Neural progenitor cell (in vitro differentiated cells): ENCODE data around the gene INPP5E. TPM values are rescaled to one million over a fixed set of nuclear protein-coding genes. Genes with fewer than 3 reads are reported as not detected.
A peak's percentile ranks its signal among the peaks of the same experiment; 100 is the strongest.

Experiments
- DNase-seq: peaks from one replicate; pipeline ENCODE4 v3.0.0-alpha.2; 2016; ENCODE audit warnings: low spot score
- H2AFZ ChIP-seq: fragments of 200-600 bp; sonication (generic); replicated peaks from 2 replicates; pipeline ENCODE4 v1.6.1; 2016; ENCODE audit warnings: antibody characterized with exemption
- H3F3A ChIP-seq: fragments of 200-600 bp; sonication (generic); 2 replicates; pipeline ENCODE4 v1.6.1; 2016; ENCODE audit warnings: antibody characterized with exemption, low read depth
- H3K27ac ChIP-seq: fragments of 200-600 bp; sonication (generic); 2 replicates; pipeline ENCODE4 v1.5.1; 2016; ENCODE audit warnings: mild to moderate bottlenecking
- H3K27me3 ChIP-seq: fragments of 200-600 bp; sonication (generic); 2 replicates; pipeline ENCODE4 v1.6.1; 2016; ENCODE audit warnings: mild to moderate bottlenecking, moderate library complexity
- H3K36me3 ChIP-seq: fragments of 200-600 bp; sonication (generic); 2 replicates; pipeline ENCODE4 v1.5.1; 2016
- H3K4me1 ChIP-seq: fragments of 200-600 bp; sonication (generic); 2 replicates; pipeline ENCODE4 v1.6.1; 2016; ENCODE audit warnings: mixed run types
- H3K4me2 ChIP-seq: fragments of 200-600 bp; sonication (generic); 2 replicates; pipeline ENCODE4 v1.6.1; 2016
- H3K4me3 ChIP-seq: fragments of 200-600 bp; sonication (generic); 2 replicates; pipeline ENCODE4 v1.5.1; 2016
- H3K79me2 ChIP-seq: fragments of 200-600 bp; sonication (generic); 2 replicates; pipeline ENCODE4 v1.6.1; 2016; ENCODE audit warnings: low read depth
- H3K9ac ChIP-seq: fragments of 200-600 bp; sonication (generic); 2 replicates; pipeline ENCODE4 v1.6.1; 2016
- H3K9me3 ChIP-seq: fragments of 200-600 bp; sonication (generic); 2 replicates; pipeline ENCODE4 v1.5.1; 2016; ENCODE audit warnings: low read depth
- H4K20me1 ChIP-seq: fragments of 200-600 bp; sonication (generic); 2 replicates; pipeline ENCODE4 v1.6.1; 2016; ENCODE audit warnings: low read depth
- H3K27ac Mint-ChIP-seq: 3 replicates; pipeline ENCODE4 v1.8.0; 2021; ENCODE audit warnings: mixed read lengths
- H3K27me3 Mint-ChIP-seq: 2 replicates; pipeline ENCODE4 v1.8.0; 2022; ENCODE audit warnings: low read depth, mild to moderate bottlenecking, inconsistent platforms, moderate library complexity, mixed read lengths; ENCODE audit not compliant: insufficient read depth
- H3K36me3 Mint-ChIP-seq: 3 replicates; pipeline ENCODE4 v1.8.0; 2021; ENCODE audit warnings: mixed read lengths
- H3K4me1 Mint-ChIP-seq: 3 replicates; pipeline ENCODE4 v1.8.0; 2021; ENCODE audit warnings: mixed read lengths
- H3K4me3 Mint-ChIP-seq: 3 replicates; pipeline ENCODE4 v1.8.0; 2021; ENCODE audit warnings: mild to moderate bottlenecking, moderate library complexity, mixed read lengths
- H3K9me3 Mint-ChIP-seq: 3 replicates; pipeline ENCODE4 v1.8.0; 2020; ENCODE audit warnings: mixed read lengths
- EZH2 ChIP-seq: fragments of 200-600 bp; sonication (generic); IDR thresholded peaks from 2 replicates; pipeline ENCODE4 v1.6.1; 2017; ENCODE audit warnings: antibody characterized with exemption, mild to moderate bottlenecking, moderate library complexity
- EZH2phosphoT487 ChIP-seq: fragments of 200-600 bp; sonication (generic); IDR thresholded peaks from 2 replicates; pipeline ENCODE4 v1.6.1; 2017; ENCODE audit warnings: antibody characterized with exemption
- total RNA-seq: library from RNA; depleted of rRNA; stranded (reverse); fragments of >200 nt; gene quantifications from 2 replicates; pipeline ENCODE4 v1.2.3, GENCODE V29; 2015; ENCODE audit warnings: low replicate concordance
- TF ChIP-seq, protein P1 (sequence below): fragments of 200-600 bp; sonication (generic); IDR thresholded peaks from 2 replicates; pipeline ENCODE4 v1.5.1; 2017; ENCODE audit warnings: antibody characterized with exemption, mild to moderate bottlenecking

INPP5E gene
- total RNA-seq, 1 donor from 2014 or later: 8.8 TPM

- H3K36me3 Mint-ChIP-seq: peaks cover 14% of the 10 kb centered on the region
- no peaks in the 10 kb centered on the region for H3F3A ChIP-seq
- H3K79me2 ChIP-seq: peaks cover 46% of the 10 kb centered on the region
- peaks cover 11% of the 10 kb centered on the region for H3K27me3 Mint-ChIP-seq
- peaks cover 29% of the 10 kb centered on the region for H3K4me1 Mint-ChIP-seq
- peaks cover 13% of the 10 kb centered on the region for H3K4me1 ChIP-seq
- peak overlapping the region; percentile 98 for H3K4me2 ChIP-seq
- no peaks in the 10 kb centered on the region for H3K9me3 ChIP-seq
- peaks cover 5% of the 10 kb centered on the region for H3K36me3 ChIP-seq
- peak overlapping the region; percentile 96 for H3K4me3 Mint-ChIP-seq
- H3K4me3 ChIP-seq: peak overlapping the region; percentile 93
- H4K20me1 ChIP-seq: peaks cover 31% of the 10 kb centered on the region
- no peak overlapping the region for H2AFZ ChIP-seq
- H3K27ac Mint-ChIP-seq: peak overlapping the region; percentile 81
- H3K27ac ChIP-seq: no peak overlapping the region
- H3K9ac ChIP-seq: peak overlapping the region; percentile 96
- H3K9me3 Mint-ChIP-seq: no peaks in the 10 kb centered on the region
- no peaks in the 10 kb centered on the region for H3K27me3 ChIP-seq
- TF ChIP-seq EZH2phosphoT487 (no peak), EZH2 (no peak)
- TF ChIP-seq, protein P1, sequence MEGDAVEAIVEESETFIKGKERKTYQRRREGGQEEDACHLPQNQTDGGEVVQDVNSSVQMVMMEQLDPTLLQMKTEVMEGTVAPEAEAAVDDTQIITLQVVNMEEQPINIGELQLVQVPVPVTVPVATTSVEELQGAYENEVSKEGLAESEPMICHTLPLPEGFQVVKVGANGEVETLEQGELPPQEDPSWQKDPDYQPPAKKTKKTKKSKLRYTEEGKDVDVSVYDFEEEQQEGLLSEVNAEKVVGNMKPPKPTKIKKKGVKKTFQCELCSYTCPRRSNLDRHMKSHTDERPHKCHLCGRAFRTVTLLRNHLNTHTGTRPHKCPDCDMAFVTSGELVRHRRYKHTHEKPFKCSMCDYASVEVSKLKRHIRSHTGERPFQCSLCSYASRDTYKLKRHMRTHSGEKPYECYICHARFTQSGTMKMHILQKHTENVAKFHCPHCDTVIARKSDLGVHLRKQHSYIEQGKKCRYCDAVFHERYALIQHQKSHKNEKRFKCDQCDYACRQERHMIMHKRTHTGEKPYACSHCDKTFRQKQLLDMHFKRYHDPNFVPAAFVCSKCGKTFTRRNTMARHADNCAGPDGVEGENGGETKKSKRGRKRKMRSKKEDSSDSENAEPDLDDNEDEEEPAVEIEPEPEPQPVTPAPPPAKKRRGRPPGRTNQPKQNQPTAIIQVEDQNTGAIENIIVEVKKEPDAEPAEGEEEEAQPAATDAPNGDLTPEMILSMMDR: no peak
- no peak for DNase-seq
These were observed 28.3 kb downstream of the INPP5E start for GRCh38 chr9:136411378-136411777.

DNA sequence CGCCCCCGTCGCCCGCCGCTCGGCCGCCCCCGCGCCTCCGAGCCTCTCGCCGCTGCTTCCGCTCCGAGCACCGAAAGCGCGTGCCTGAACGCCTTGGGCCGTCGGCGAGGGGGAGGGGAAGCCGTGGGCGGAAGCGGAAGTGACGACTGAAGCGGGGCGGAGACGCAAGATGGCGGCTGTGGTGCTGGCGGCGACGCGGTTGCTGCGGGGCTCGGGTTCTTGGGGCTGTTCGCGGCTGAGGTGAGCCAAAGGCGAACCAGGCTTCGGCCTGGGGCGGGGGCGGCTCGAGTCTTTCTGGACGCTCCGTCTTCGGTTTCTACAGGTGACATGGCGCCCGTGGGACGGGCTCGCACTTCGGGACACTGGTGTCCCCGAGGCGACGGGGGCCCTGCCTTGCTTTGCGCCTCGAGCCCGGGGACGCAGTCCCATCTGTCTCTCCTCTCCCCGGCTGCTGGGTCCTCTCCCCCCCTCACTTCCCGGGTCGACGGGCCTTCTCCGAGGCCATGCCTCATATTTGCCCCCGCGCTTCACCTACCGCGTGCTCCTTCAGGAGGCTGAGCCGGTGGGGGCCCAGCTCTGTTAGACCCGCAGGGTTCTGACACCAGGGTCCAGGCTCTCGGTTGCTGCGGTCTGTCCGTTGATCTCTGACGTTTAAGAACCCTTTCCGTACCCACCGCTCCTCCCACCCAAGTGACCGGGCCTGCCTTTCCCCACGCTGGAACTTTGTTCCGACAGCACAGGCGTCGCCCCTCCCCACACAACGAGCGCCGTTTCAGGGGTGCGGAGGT is 29.0 kb downstream of the INPP5E start, which contains the start of the genes ENTR1 and PMPCA:
Gene ENTR1 (minus strand): TSS at position 115 of the 788 bp plus-strand sequence. CDS start 217 bp downstream, outside the sequence.
Gene PMPCA (plus strand): TSS at position 159 of the 788 bp plus-strand sequence. CDS start 11 bp downstream, at position 170.
- H3K9me3 ChIP-seq: no peaks in the 10 kb centered on the region
- H4K20me1 ChIP-seq: peaks cover 31% of the 10 kb centered on the region
- Mint-ChIP-seq H3K9me3 (no peaks in the 10 kb centered on the region), H3K4me1 (peaks cover 29% of the 10 kb centered on the region), H3K36me3 (peaks cover 10% of the 10 kb centered on the region), H3K27me3 (peaks cover 11% of the 10 kb centered on the region), H3K4me3 (peak within 1 kb of the TSS; percentile 96), H3K27ac (peak within 1 kb of the TSS; percentile 81)
- no peaks in the 10 kb centered on the region for H3F3A ChIP-seq
- peak within 1 kb of the TSS; percentile 96 for H3K9ac ChIP-seq
- H3K4me2 ChIP-seq: peak within 1 kb of the TSS; percentile 100
- H3K79me2 ChIP-seq: peaks cover 46% of the 10 kb centered on the region
- peak within 1 kb of the TSS; percentile 55 for H3K27ac ChIP-seq
- H3K36me3 ChIP-seq: peaks cover 6% of the 10 kb centered on the region
- TF ChIP-seq EZH2phosphoT487 (peak; percentile 23), EZH2 (peak; percentile 37)
- TF ChIP-seq, protein P1: no peak
- H3K4me1 ChIP-seq: peaks cover 13% of the 10 kb centered on the region
- peak; percentile 96 for DNase-seq
- H3K4me3 ChIP-seq: peak within 1 kb of the TSS; percentile 93
- no peaks in the 10 kb centered on the region for H3K27me3 ChIP-seq
- H2AFZ ChIP-seq: peak within 1 kb of the TSS; percentile 85

- H3K9me3 ChIP-seq: no peaks in the 10 kb centered on the region
- no peak overlapping the region for H3K27ac ChIP-seq
- H3K4me1 ChIP-seq: peaks cover 13% of the 10 kb centered on the region
- no peak overlapping the region for H3K27ac Mint-ChIP-seq
- H3K4me2 ChIP-seq: peak overlapping the region; percentile 100
- H3K4me1 Mint-ChIP-seq: peaks cover 29% of the 10 kb centered on the region
- H3K36me3 ChIP-seq: peaks cover 8% of the 10 kb centered on the region
- DNase-seq: peak; percentile 67
- peak overlapping the region; percentile 93 for H3K4me3 ChIP-seq
- peaks cover 11% of the 10 kb centered on the region for H3K36me3 Mint-ChIP-seq
- H3K79me2 ChIP-seq: peaks cover 46% of the 10 kb centered on the region
- peaks cover 31% of the 10 kb centered on the region for H4K20me1 ChIP-seq
- H2AFZ ChIP-seq: peak overlapping the region; percentile 85
- H3K4me3 Mint-ChIP-seq: peak overlapping the region; percentile 91
- H3F3A ChIP-seq: no peaks in the 10 kb centered on the region
- peak overlapping the region; percentile 55 for H3K9ac ChIP-seq
- H3K27me3 Mint-ChIP-seq: peaks cover 11% of the 10 kb centered on the region
- no peaks in the 10 kb centered on the region for H3K9me3 Mint-ChIP-seq
- H3K27me3 ChIP-seq: no peaks in the 10 kb centered on the region
- TF ChIP-seq EZH2: no peak
- no peak for TF ChIP-seq EZH2phosphoT487
- TF ChIP-seq, protein P1: no peak
These were observed 29.8 kb downstream of the INPP5E start for GRCh38 chr9:136409557-136410455.
